K562 (cell line): ENCODE measurements around the gene DIS3L. TPM values are rescaled to one million over a fixed set of nuclear protein-coding genes. Genes with fewer than 3 reads are reported as not detected.

Experiments used
- ATAC-seq: fragments of 200-7000 bp; cut with Tn5 transposase; 3 replicates; pipeline ENCODE4 v1.9.1; 2020; ENCODE audit warnings: moderate library complexity
- BruUV-seq: library from RNA; stranded (reverse); fragments of 400-500 nt; replicated peaks from 2 replicates; lab custom pipeline; 2021; lab: Mats Ljungman, UMichigan
- CTCF ChIA-PET: fragments of 300-600 bp; formaldehyde crosslinking; extraction: SDS; loops from one replicate; lab custom pipeline; 2021; ENCODE audit warnings: low intra/inter-chr PET ratio; lab: Yijun Ruan, JAX
- POLR2A ChIA-PET: fragments of 300-600, 350-650 bp; sonication (Branson Sonifier 250); formaldehyde crosslinking; extraction: SDS; loops from one replicate; lab custom pipeline; 2021; ENCODE audit warnings: antibody characterized with exemption, inconsistent platforms; lab: Yijun Ruan, JAX
- DNase-seq, 4 experiments: peaks; one replicate each; pipeline versions ENCODE4 v3.0.0 to v3.0.0-alpha.2; 2011 to 2018; ENCODE audit warnings: low spot score in 3 of 4, mixed read lengths in 3 of 4; ENCODE audit errors: extremely low read depth in 1 of 4
- FAIRE-seq: peaks from 2 replicates; lab custom pipeline; 2011; peaks lifted over from hg19 to GRCh38; lab: Jason Lieb, UNC
- H2AFZ ChIP-seq: 2 replicates; pipeline ENCODE4 v1.6.0; 2011; ENCODE audit warnings: low read depth, low read length, control low read depth, inconsistent platforms
- H3K27ac ChIP-seq: fragments of 200-600 bp; 3 replicates; pipeline ENCODE4 v1.8.0; 2011; ENCODE audit warnings: low read depth, mild to moderate bottlenecking, control low read depth, inconsistent platforms, low read length, moderate library complexity, mixed read lengths; ENCODE audit errors: extremely low read depth
- H3K27me3 ChIP-seq, 2 experiments: fragments of 300-600 bp in 1 of 2; 2 replicates in 1 of 2; 3 replicates in 1 of 2; pipeline versions ENCODE4 v1.6.0 to v1.8.0; 2011; ENCODE audit warnings: inconsistent platforms in 2 of 2, low read length in 2 of 2, mild to moderate bottlenecking in 1 of 2, mixed read lengths in 1 of 2, moderate library complexity in 1 of 2; ENCODE audit not compliant: control insufficient read depth in 2 of 2, insufficient read depth in 2 of 2
- H3K36me3 ChIP-seq: fragments of 300-600 bp; 3 replicates; pipeline ENCODE4 v1.8.0; 2011; ENCODE audit warnings: mild to moderate bottlenecking, low read length, inconsistent platforms; ENCODE audit not compliant: control insufficient read depth, insufficient read depth
- H3K4me1 ChIP-seq, 2 experiments: fragments of 200-600 bp in 1 of 2; replicated peaks in 1 of 2; 2 replicates in 1 of 2; 3 replicates in 1 of 2; pipeline versions ENCODE4 v1.5.1 to v1.8.0; 2011; ENCODE audit warnings: inconsistent platforms in 2 of 2, low read length in 2 of 2, mild to moderate bottlenecking in 1 of 2, mixed read lengths in 1 of 2, moderate library complexity in 1 of 2; ENCODE audit not compliant: control insufficient read depth in 2 of 2, insufficient read depth in 2 of 2
- H3K4me2 ChIP-seq: 2 replicates; pipeline ENCODE4 v1.6.1; 2011; ENCODE audit warnings: low read length, control low read depth, inconsistent platforms, mixed read lengths; ENCODE audit not compliant: insufficient read depth
- H3K4me3 ChIP-seq: fragments of 200-600 bp; sonication (generic), shearing (Covaris generic); 2 replicates; pipeline ENCODE4 v1.5.1; 2016; ENCODE audit warnings: control low read depth, inconsistent platforms
- H3K79me2 ChIP-seq: fragments of 200-600 bp; 3 replicates; pipeline ENCODE4 v1.8.0; 2011; ENCODE audit warnings: low read length, inconsistent platforms; ENCODE audit not compliant: control insufficient read depth, insufficient read depth
- H3K9ac ChIP-seq, 2 experiments: 2 replicates each; pipeline versions ENCODE4 v1.6.0 to v1.6.1; 2011; ENCODE audit warnings: low read depth in 2 of 2, low read length in 2 of 2, control low read depth in 1 of 2, inconsistent platforms in 1 of 2, mild to moderate bottlenecking in 1 of 2, mixed read lengths in 1 of 2; ENCODE audit not compliant: insufficient read depth in 1 of 2
- H3K9me1 ChIP-seq: one replicate; pipeline ENCODE4 v1.6.0; 2011; ENCODE audit warnings: inconsistent platforms, mild to moderate bottlenecking, low read length, moderate library complexity; ENCODE audit not compliant: control insufficient read depth, insufficient read depth
- H3K9me3 ChIP-seq: replicated peaks from 2 replicates; pipeline ENCODE4 v1.5.1; 2011; ENCODE audit warnings: low read depth, low read length, inconsistent platforms; ENCODE audit not compliant: control insufficient read depth, insufficient read depth
- H4K20me1 ChIP-seq: replicated peaks from 2 replicates; pipeline ENCODE4 v1.6.1; 2011; ENCODE audit warnings: low read length, inconsistent platforms, mixed read lengths; ENCODE audit not compliant: control insufficient read depth, insufficient read depth
- BCL6 ChIP-seq: fragments of 250-450 bp; sonication (Bioruptor Pico); IDR thresholded peaks from 2 replicates; pipeline ENCODE4 v1.4.0; 2020
- BRF1 ChIP-seq: IDR thresholded peaks from 3 replicates; pipeline ENCODE4 v1.6.1; 2011; ENCODE audit warnings: borderline replicate concordance, mild to moderate bottlenecking; ENCODE audit not compliant: insufficient read length; ENCODE audit errors: extremely low read depth
- CSDE1 ChIP-seq, 2 experiments: fragments of 450-650 bp; IDR thresholded peaks; 2 replicates each; pipeline ENCODE4 v1.6.1; 2016; ENCODE audit warnings: mild to moderate bottlenecking in 1 of 2
- EWSR1 ChIP-seq: fragments of 450-650 bp; IDR thresholded peaks from 2 replicates; pipeline ENCODE4 v1.6.1; 2018; ENCODE audit warnings: borderline replicate concordance, mild to moderate bottlenecking, low read depth, moderate library complexity; ENCODE audit not compliant: partially characterized antibody
- FOXA3 ChIP-seq, 2 experiments: fragments of 450-650 bp in 1 of 2; sonication (generic) in 1 of 2; formaldehyde crosslinking; IDR thresholded peaks in 1 of 2; conservative IDR thresholded peaks in 1 of 2; 2 replicates each; pipeline versions ENCODE4 v1.4.0 to v1.8.0; 2020 to 2022; ENCODE audit warnings: mild to moderate bottlenecking in 2 of 2, missing genetic modification reagents in 1 of 2
- FOXP4 ChIP-seq: sonication (generic); formaldehyde crosslinking; IDR thresholded peaks from 2 replicates; pipeline ENCODE4 v1.8.0; 2022; ENCODE audit warnings: mild to moderate bottlenecking, missing genetic modification reagents, borderline replicate concordance
- GTF2E2 ChIP-seq: fragments of 200-800 bp; sonication (Bioruptor generic); IDR thresholded peaks from 2 replicates; pipeline ENCODE4 v1.6.1; 2016; ENCODE audit warnings: missing genetic modification characterization, missing compliant biosample characterization
- POLR2B ChIP-seq: fragments of 450-650 bp; IDR thresholded peaks from 2 replicates; pipeline ENCODE4 v1.6.1; 2018; ENCODE audit warnings: low read depth; ENCODE audit not compliant: partially characterized antibody
- PRPF4 ChIP-seq: fragments of 200-400 bp; formaldehyde crosslinking; IDR thresholded peaks from one replicate; pipeline ENCODE4 v1.6.1; 2017; ENCODE audit warnings: low read length, low read depth, mild to moderate bottlenecking; ENCODE audit not compliant: insufficient read depth, poor library complexity, severe bottlenecking
- RAD21 ChIP-seq, 2 experiments: fragments of 250-450 bp in 1 of 2; fragments of 450-650 bp in 1 of 2; sonication (Bioruptor Pico) in 1 of 2; formaldehyde crosslinking in 1 of 2; IDR thresholded peaks in 1 of 2; conservative IDR thresholded peaks in 1 of 2; 2 replicates each; pipeline versions ENCODE4 v1.4.0 to v1.8.0; 2020 to 2022; ENCODE audit warnings: mild to moderate bottlenecking in 2 of 2, moderate library complexity in 1 of 2
- RFX5 ChIP-seq: IDR thresholded peaks from 2 replicates; pipeline ENCODE4 v1.6.1; 2011; ENCODE audit warnings: low read depth, mild to moderate bottlenecking, improper control_type of control experiment, low read length
- TCF15 ChIP-seq: fragments of 250-450 bp; sonication (Bioruptor Pico); IDR thresholded peaks from 2 replicates; pipeline ENCODE4 v1.8.0; 2022; ENCODE audit warnings: moderate library complexity, mild to moderate bottlenecking, inconsistent platforms
- ZBTB2 ChIP-seq: fragments of 450-650 bp; IDR thresholded peaks from 2 replicates; pipeline ENCODE4 v1.6.1; 2016; ENCODE audit warnings: antibody characterized with exemption
- ZNF143 ChIP-seq: sonication (generic); formaldehyde crosslinking; IDR thresholded peaks from 2 replicates; pipeline ENCODE4 v1.9.0; 2022; ENCODE audit warnings: mild to moderate bottlenecking, missing genetic modification reagents
- ZNF764 ChIP-seq: fragments of 250-450 bp; sonication (Bioruptor Pico); IDR thresholded peaks from 2 replicates; pipeline ENCODE4 v1.4.0; 2020; ENCODE audit warnings: low read depth, mild to moderate bottlenecking, moderate library complexity
- WGBS: fragments of 100-300 bp; shearing (Covaris generic); methylation state at CpG from one replicate; pipeline ENCODE4 v1.1.6; 2016; ENCODE audit warnings: low coverage, mixed read lengths; ENCODE audit not compliant: insufficient coverage; ENCODE audit errors: missing lambda C conversion rate; 5-methylcytosine and 5-hydroxymethylcytosine counted together
- in situ Hi-C: fragments of 300-500 bp; cut with MboI; formaldehyde crosslinking; loops from 4 replicates; pipeline ENCODE4 v1.15.0; 2018; ENCODE audit warnings: inconsistent platforms, mixed read lengths
- intact Hi-C: fragments of 100-400 bp; cut with micrococcal nuclease; formaldehyde crosslinking; loops from 2 replicates; pipeline ENCODE4 v1.14.2; 2022
- polyA plus RNA-seq, 8 experiments: library from polyadenylated mRNA; depleted of rRNA in 4 of 8; stranded (reverse) in 5 of 8; unstranded in 3 of 8; fragments of >200 nt; fragmentation: Nextera tagmentation in 2 of 8; fragmentation: Illumina TruSeq in 1 of 8; extraction: Ambion mirVana in 2 of 8; extraction: Trizol in 1 of 8; gene quantifications; 2 replicates each; pipeline versions ENCODE4 v1.2.1 to v1.2.3, GENCODE V29; 2011 to 2014; ENCODE audit warnings: inconsistent platforms in 1 of 8, missing spikeins in 1 of 8
- total RNA-seq, 7 experiments: library from RNA; depleted of rRNA in 6 of 7; stranded (reverse); fragments of >200 nt in 6 of 7; fragmentation: Illumina TruSeq in 2 of 7; extraction: Trizol in 2 of 7; gene quantifications; 2 replicates each; pipeline versions ENCODE4 v1.2.1 to v1.2.3, GENCODE V29; 2011 to 2021; ENCODE audit warnings: low replicate concordance in 1 of 7

DIS3L gene
- total and polyA plus RNA-seq, 9 of the 15 experiments (the other 6 are each of a cell fraction or from before 2014, with no cell fraction given): 5.9 to 34.6 (median 16.9) TPM

DNA sequence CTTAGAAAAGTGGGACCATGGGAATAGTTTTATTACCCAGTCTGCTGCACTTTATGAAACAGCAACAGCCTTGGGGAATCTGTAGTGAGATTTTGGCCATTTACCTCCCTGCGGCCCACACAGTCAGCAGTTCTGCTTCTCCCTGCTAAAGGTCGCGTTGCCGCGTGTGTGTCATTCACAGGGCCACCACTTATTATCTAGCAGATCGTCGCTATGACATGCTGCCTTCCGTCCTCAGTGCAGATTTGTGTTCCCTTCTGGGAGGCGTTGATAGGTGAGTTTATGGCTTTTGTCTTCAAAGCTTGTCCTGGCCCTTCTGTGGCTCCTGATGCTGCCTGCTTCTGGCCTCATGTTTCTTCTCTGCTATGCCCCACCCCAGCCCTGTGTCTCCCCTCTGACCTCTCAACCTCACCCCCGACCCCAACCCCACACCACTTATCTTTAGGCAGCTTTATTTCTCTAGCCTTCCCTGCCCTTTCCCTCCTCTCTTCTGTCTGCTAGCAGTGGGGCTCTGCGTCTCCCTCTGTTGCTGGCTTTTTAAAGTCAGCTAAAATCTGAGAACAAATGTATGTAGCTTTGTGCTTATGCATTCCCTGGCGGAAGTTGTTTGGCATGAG, 30.1 kb downstream of the DIS3L start (continued):
- TF ChIP-seq FOXP4 (CRISPR knock-in tag): no peak
- no peak for TF ChIP-seq GTF2E2 (tag)
- TF ChIP-seq ZNF143 (CRISPR knock-in tag): no peak
- TF ChIP-seq RAD21 (CRISPR knock-in tag; conservative IDR thresholded peaks at IDR 0.05 in 1 of 2, IDR thresholded peaks at IDR 0.05 in 1 of 2): peak in 1 of 2 experiments; percentile 30; a peak in 1 of 4 replicates
- TF ChIP-seq EWSR1: no peak
- TF ChIP-seq, all 486 proteins: peak for 84

GRCh38 chr15:66326051-66326450, 32.7 kb downstream of the DIS3L start:
- TF ChIP-seq BRF1 (no peak), BCL6 (CRISPR knock-in tag) (no peak), PRPF4 (no peak), FOXA3 (CRISPR knock-in tag; conservative IDR thresholded peaks at IDR 0.05 in 1 of 2, IDR thresholded peaks at IDR 0.05 in 1 of 2) (no peak), POLR2B (no peak), ZNF764 (CRISPR knock-in tag) (no peak), TCF15 (no peak), CSDE1 (IDR thresholded peaks at IDR 0.05) (no peak), ZBTB2 (no peak), RFX5 (no peak)
- ATAC-seq (no peak), FAIRE-seq (no peak), DNase-seq (no peak)
- BruUV-seq: no TSS peak
- H3K27ac ChIP-seq: no peak overlapping the region
- no peak overlapping the region for H3K9ac ChIP-seq
- no peaks in the 10 kb centered on the region for H3K79me2 ChIP-seq
- H3K27me3 ChIP-seq: no peaks in the 10 kb centered on the region
- peaks cover 0 to 15% of the 10 kb centered on the region in 2 experiments; a peak in 3 of 5 replicates for H3K4me1 ChIP-seq
- no peaks in the 10 kb centered on the region for H3K9me1 ChIP-seq
- H3K9me3 ChIP-seq: no peaks in the 10 kb centered on the region
- no peak overlapping the region for H3K4me3 ChIP-seq
- ChIA-PET CTCF (no interaction called here), POLR2A (no interaction called here)
- in situ Hi-C loops (no loop called here), intact Hi-C loops (no loop called here)
- no peaks in the 10 kb centered on the region for H4K20me1 ChIP-seq
- WGBS: 88% methylated on average over 11 of the region's 11 CpGs
- H2AFZ ChIP-seq: no peak overlapping the region
- no peak overlapping the region for H3K4me2 ChIP-seq
- peaks cover 75% of the 10 kb centered on the region for H3K36me3 ChIP-seq
